ENCODE data around the gene THEMIS. TPM values are rescaled to one million over a fixed set of nuclear protein-coding genes. Genes with fewer than 3 reads are reported as not detected.

Gene THEMIS
- total and polyA plus RNA-seq, 2 of the 4 experiments (the other 2 are of a cell fraction): not detected

DNA sequence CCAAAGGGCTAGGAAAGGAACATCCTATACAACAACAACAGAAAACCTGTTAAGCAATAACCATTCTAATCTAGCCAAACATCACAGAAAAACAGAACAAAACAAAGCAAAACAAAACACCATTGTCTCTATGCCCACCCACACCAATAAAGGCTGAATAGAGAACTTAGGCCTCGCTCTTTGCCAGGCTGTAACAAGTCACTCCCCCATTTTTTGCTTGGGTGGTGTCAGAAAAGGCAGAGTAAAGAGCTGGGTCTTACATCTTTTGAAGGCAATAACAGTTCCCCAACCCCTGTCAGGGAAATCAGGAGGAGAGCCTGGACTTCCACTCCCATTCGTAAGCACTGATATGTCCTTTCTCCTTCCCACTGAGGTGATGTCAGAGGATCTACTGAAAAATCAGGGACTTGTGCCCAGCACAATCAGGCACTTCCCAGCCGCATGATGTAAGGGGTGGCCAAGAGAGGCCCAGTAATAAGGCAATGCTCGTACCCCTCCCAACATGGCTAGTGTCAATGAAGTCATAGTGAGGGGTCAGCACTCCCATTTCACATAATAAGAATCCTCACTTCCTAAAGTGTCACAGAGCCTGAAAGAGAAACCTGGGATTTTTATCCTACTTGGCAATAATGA, 31.0 kb downstream of the THEMIS start:
- no peak overlapping the region for H3K18ac ChIP-seq (ENCODE audit: low read depth, low read length)
- dilution Hi-C loops (cut with HindIII; ENCODE audit: low sequenced_read_pairs, unreplicated experiment): no loop called here
- WGBS, 2 experiments (ENCODE audit: extremely low coverage in 2 of 2, insufficient read length in 1 of 2): no CpG with 5 or more reads among the region's 4 CpGs
- no peaks in the 10 kb centered on the region for H3K79me1 ChIP-seq (ENCODE audit: low read depth in 1 of 2, low read length in 2 of 2)
- TF ChIP-seq RCOR1 (IDR thresholded peaks at IDR 0.05; ENCODE audit: insufficient replicate concordance, low read length) (no peak), POLR2A (IDR thresholded peaks at IDR 0.05; ENCODE audit: low read depth, low read length) (no peak), MAZ (IDR thresholded peaks at IDR 0.05; ENCODE audit: borderline replicate concordance, low read depth, low read length) (no peak), CEBPB (IDR thresholded peaks at IDR 0.05; ENCODE audit: low read depth, low read length) (no peak), RFX5 (IDR thresholded peaks at IDR 0.05; ENCODE audit: low read depth, low read length) (no peak)
- H2BK5ac ChIP-seq (ENCODE audit: low read depth, low read length, poor library complexity, severe bottlenecking): no peak overlapping the region
- no peak overlapping the region for H4K5ac ChIP-seq (ENCODE audit: low read depth, low read length)
- H3K4me3 ChIP-seq (ENCODE audit: insufficient read depth, low read depth, low read length): no peak overlapping the region
- no peak for ATAC-seq (ENCODE audit: low read depth)
- no peaks in the 10 kb centered on the region for H3K9me3 ChIP-seq (ENCODE audit: control insufficient read depth, insufficient read depth, low read length)
- no peaks in the 10 kb centered on the region for H3K36me3 ChIP-seq (ENCODE audit: control insufficient read depth, insufficient read depth, low read length)
- ChIA-PET CTCF (no interaction called here), POLR2A (ENCODE audit: unreplicated experiment) (no interaction called here)
- peak overlapping the region; percentile 19 for H2AFZ ChIP-seq (replicated peaks; ENCODE audit: low read length, poor library complexity)
- no peak overlapping the region for H3K27ac ChIP-seq (ENCODE audit: insufficient read depth, low read length)
- no peak overlapping the region for H2AK9ac ChIP-seq (replicated peaks; ENCODE audit: low read depth, low read length, poor library complexity)
- no peak overlapping the region for H4K8ac ChIP-seq (ENCODE audit: low read depth in 2 of 2, low read length in 2 of 2)
- DNase-seq: no peak
- H3K9ac ChIP-seq (ENCODE audit: low read depth, low read length): no peak overlapping the region
- H2AK5ac ChIP-seq (ENCODE audit: low read depth, low read length): no peak overlapping the region
- intact Hi-C loops (cut with micrococcal nuclease): loop anchor here (5.0 kb wide), 1 partner anchor 122 kb away; no protein-coding TSS in a partner anchor
- no peak overlapping the region for H4K91ac ChIP-seq (ENCODE audit: insufficient read depth, low read depth, low read length)
- no peak overlapping the region for H2BK20ac ChIP-seq (ENCODE audit: low read depth, low read length)
- no peaks in the 10 kb centered on the region for H4K20me1 ChIP-seq (ENCODE audit: insufficient read depth, low read length)
- no peak overlapping the region for H3K23ac ChIP-seq (ENCODE audit: low read depth, low read length)
- H2BK120ac ChIP-seq (ENCODE audit: low read depth, low read length): no peak overlapping the region
- H3K4me1 ChIP-seq (ENCODE audit: control insufficient read depth, insufficient read depth, low read length): no peaks in the 10 kb centered on the region
- H3K4ac ChIP-seq (ENCODE audit: low read depth, low read length): no peak overlapping the region
- in situ Hi-C loops (cut with MboI; ENCODE audit: low sequenced_read_pairs): no loop called here
- H3K27me3 ChIP-seq (ENCODE audit: control insufficient read depth, insufficient read depth, low read length): no peaks in the 10 kb centered on the region; the same call in 1 of the 2 replicates
- no peak overlapping the region for H2BK15ac ChIP-seq (ENCODE audit: low read depth, low read length)
- no peak overlapping the region for H3K56ac ChIP-seq (ENCODE audit: extremely low read depth, insufficient read depth, low read length)
- H3K4me2 ChIP-seq (ENCODE audit: low read depth, low read length): no peak overlapping the region
- no peak overlapping the region for H3K14ac ChIP-seq (replicated peaks; ENCODE audit: low read depth, low read length)
- no TSS peak for BruUV-seq (replicated peaks)
- H3K9me1 ChIP-seq (ENCODE audit: insufficient read depth, low read length): no peaks in the 10 kb centered on the region

All from IMR-90 (cell line).